ENCODE measurements around the gene FGR. TPM values are rescaled to one million over a fixed set of nuclear protein-coding genes. Genes with fewer than 3 reads are reported as not detected.

The FGR gene
- total RNA-seq, 1 experiment from 2014 or later: not detected

DNA sequence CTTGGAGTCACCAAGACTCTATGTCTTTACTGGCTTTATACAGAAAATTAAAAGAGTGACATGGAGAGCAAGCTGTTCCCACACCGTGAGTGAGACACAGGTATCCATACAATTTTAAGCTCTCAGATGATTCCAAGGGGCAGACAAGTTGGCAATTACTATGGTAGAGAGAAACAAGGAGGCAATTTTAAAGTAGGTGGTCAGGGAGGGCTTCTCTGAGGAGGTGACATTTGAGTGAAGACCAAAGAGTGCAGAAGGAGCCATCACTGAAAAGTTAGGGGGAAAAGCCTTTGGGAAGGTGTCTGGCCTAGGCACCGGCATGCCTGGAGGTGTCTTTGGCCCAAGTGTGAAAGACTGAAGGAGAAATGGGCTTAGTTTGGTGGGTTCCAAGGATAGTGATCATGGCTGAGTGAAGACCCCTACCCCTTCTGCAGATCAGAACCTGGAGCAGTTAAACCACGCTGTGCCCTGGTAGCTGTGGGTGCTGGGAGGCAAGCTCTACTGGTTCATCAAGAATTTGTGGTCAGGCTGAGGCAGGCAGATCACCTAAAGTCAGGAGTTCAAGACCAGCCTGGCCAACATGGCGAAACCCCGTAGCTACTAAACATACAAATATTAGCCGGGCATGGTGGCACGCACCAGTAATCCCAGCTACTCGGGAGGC, 26.6 kb upstream of the FGR start (continued):
- TF ChIP-seq EGR1 (IDR thresholded peaks at IDR 0.05; ENCODE audit: low read depth): no peak
- TF ChIP-seq, protein P1, sequence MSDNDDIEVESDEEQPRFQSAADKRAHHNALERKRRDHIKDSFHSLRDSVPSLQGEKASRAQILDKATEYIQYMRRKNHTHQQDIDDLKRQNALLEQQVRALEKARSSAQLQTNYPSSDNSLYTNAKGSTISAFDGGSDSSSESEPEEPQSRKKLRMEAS (IDR thresholded peaks at IDR 0.05): no peak
- TF ChIP-seq ZFX (IDR thresholded peaks at IDR 0.05): no peak
- TF ChIP-seq POLR2AphosphoS5 (IDR thresholded peaks at IDR 0.05; ENCODE audit: low read depth, low read length): no peak
- no peak for TF ChIP-seq JUND (IDR thresholded peaks at IDR 0.05)
- TF ChIP-seq TCF7L2 (IDR thresholded peaks at IDR 0.05; ENCODE audit: borderline replicate concordance, extremely low read depth, insufficient read depth, insufficient read length): no peak

DNA sequence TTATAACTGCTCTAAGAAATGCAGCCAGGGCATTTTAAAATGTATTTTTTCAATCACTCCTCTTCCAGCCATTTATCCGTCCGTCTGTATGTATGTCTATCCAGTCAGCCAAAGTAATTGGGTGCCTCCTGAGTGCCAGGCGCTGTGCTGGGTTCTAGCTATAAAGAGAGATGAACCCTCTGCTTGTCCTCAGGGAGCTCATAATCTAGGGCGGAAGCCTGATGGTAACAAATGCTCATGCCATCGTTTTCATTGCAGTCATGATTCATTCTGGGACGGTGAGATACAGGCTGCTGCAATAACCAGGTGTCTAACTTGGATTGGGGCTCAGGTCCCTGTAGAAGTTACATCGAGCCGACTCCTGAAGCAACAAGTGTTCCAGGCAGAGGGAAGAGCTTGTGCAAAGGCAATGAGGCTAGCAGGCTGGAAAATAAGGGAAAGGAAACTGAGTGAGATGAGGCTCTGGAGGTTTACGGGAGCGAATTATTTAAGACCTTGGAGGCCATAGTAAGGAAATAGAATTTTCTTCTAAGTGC, 25.4 kb upstream of the FGR start:
- no peaks in the 10 kb centered on the region for H3K9me3 ChIP-seq (ENCODE audit: control insufficient read depth in 1 of 2, insufficient read depth in 1 of 2, low read depth in 1 of 2, low read length in 2 of 2)
- intact Hi-C loops (cut with micrococcal nuclease): loop anchor here (5.0 kb wide), 3 partner anchors 243 to 348 kb away; no protein-coding TSS in a partner anchor
- ChIA-PET RAD21 (ENCODE audit: low non-redundant PET in 1 of 2, low total read pairs in 2 of 2, uncharacterized antibody in 2 of 2, unreplicated experiment in 2 of 2) (no interaction called here), CTCF (interaction anchor here (1.3 to 5.3 kb wide), 3 partner anchors 9 to 52 kb away, joined by 4 to 74 read pairs (median 9); no protein-coding TSS in a partner anchor), POLR2A (no interaction called here)
- BruUV-seq (replicated peaks): no TSS peak
- no peaks in the 10 kb centered on the region for H3K79me2 ChIP-seq (ENCODE audit: insufficient read depth, low read length)
- DNase-seq (ENCODE audit: low read depth, low spot score): no peak
- H2AFZ ChIP-seq (ENCODE audit: low read depth, low read length, poor library complexity, severe bottlenecking): peak overlapping the region; percentile 96
- H4K20me1 ChIP-seq (ENCODE audit: insufficient read depth): no peaks in the 10 kb centered on the region
- no peaks in the 10 kb centered on the region for H3K9me2 ChIP-seq (ENCODE audit: insufficient read depth)
- H3K36me3 ChIP-seq (ENCODE audit: control insufficient read depth in 1 of 2, insufficient read depth in 2 of 2, low read length in 2 of 2): no peaks in the 10 kb centered on the region
- TF ChIP-seq EZH2 (IDR thresholded peaks at IDR 0.05): no peak
- no peak for TF ChIP-seq TCF7L2 (IDR thresholded peaks at IDR 0.05; ENCODE audit: borderline replicate concordance, extremely low read depth, insufficient read depth, insufficient read length)
- TF ChIP-seq JUND (IDR thresholded peaks at IDR 0.05): no peak
- TF ChIP-seq POLR2AphosphoS5 (IDR thresholded peaks at IDR 0.05; ENCODE audit: low read depth, low read length): no peak
- TF ChIP-seq POLR2A (IDR thresholded peaks at IDR 0.05; ENCODE audit: borderline replicate concordance, extremely low read depth, insufficient read depth, insufficient read length): no peak
- no peak for TF ChIP-seq SIN3A (IDR thresholded peaks at IDR 0.05; ENCODE audit: low read depth)
- TF ChIP-seq, protein P2, sequence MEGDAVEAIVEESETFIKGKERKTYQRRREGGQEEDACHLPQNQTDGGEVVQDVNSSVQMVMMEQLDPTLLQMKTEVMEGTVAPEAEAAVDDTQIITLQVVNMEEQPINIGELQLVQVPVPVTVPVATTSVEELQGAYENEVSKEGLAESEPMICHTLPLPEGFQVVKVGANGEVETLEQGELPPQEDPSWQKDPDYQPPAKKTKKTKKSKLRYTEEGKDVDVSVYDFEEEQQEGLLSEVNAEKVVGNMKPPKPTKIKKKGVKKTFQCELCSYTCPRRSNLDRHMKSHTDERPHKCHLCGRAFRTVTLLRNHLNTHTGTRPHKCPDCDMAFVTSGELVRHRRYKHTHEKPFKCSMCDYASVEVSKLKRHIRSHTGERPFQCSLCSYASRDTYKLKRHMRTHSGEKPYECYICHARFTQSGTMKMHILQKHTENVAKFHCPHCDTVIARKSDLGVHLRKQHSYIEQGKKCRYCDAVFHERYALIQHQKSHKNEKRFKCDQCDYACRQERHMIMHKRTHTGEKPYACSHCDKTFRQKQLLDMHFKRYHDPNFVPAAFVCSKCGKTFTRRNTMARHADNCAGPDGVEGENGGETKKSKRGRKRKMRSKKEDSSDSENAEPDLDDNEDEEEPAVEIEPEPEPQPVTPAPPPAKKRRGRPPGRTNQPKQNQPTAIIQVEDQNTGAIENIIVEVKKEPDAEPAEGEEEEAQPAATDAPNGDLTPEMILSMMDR (IDR thresholded peaks at IDR 0.05 in 2 of 3, conservative IDR thresholded peaks at IDR 0.05 in 1 of 3; ENCODE audit: borderline replicate concordance in 1 of 3, insufficient read depth in 1 of 3, low read depth in 2 of 3, low read length in 2 of 3): no peak
- no peak; the same call in 1 of the 2 replicates for ATAC-seq
- H3K4me1 ChIP-seq (ENCODE audit: control insufficient read depth in 1 of 2, insufficient read depth in 2 of 2, low read length in 2 of 2): peaks cover 21 to 55% of the 10 kb centered on the region in 2 experiments
- H3K4me3 ChIP-seq (replicated peaks in 1 of 2; ENCODE audit: low read depth in 1 of 2, low read length in 2 of 2): peak overlapping the region; percentile 58
- peak overlapping the region; percentile 88 for H3K4me2 ChIP-seq (ENCODE audit: low read length)
- no peak overlapping the region for H3K27ac ChIP-seq (ENCODE audit: low read depth, low read length)
- no peaks in the 10 kb centered on the region for H3K27me3 ChIP-seq (ENCODE audit: insufficient read depth, low read length)
- H3K9ac ChIP-seq (ENCODE audit: low read length): peak overlapping the region; percentile 70
